B cell (primary cell): ENCODE measurements around the gene PRIM1.

ENCODE experiments used
- EZH2 ChIP-seq: IDR thresholded peaks from 2 replicates; pipeline ENCODE4 v1.6.1; 2012; ENCODE audit warnings: borderline replicate concordance, low read depth, mild to moderate bottlenecking, moderate library complexity, low read length; ENCODE audit not compliant: insufficient read depth, poor library complexity, severe bottlenecking
- TF ChIP-seq, protein P1 (sequence below): fragments of 200-600 bp; IDR thresholded peaks from one replicate; pipeline ENCODE4 v1.8.0; 2022; ENCODE audit warnings: antibody characterized with exemption, mild to moderate bottlenecking

DNA sequence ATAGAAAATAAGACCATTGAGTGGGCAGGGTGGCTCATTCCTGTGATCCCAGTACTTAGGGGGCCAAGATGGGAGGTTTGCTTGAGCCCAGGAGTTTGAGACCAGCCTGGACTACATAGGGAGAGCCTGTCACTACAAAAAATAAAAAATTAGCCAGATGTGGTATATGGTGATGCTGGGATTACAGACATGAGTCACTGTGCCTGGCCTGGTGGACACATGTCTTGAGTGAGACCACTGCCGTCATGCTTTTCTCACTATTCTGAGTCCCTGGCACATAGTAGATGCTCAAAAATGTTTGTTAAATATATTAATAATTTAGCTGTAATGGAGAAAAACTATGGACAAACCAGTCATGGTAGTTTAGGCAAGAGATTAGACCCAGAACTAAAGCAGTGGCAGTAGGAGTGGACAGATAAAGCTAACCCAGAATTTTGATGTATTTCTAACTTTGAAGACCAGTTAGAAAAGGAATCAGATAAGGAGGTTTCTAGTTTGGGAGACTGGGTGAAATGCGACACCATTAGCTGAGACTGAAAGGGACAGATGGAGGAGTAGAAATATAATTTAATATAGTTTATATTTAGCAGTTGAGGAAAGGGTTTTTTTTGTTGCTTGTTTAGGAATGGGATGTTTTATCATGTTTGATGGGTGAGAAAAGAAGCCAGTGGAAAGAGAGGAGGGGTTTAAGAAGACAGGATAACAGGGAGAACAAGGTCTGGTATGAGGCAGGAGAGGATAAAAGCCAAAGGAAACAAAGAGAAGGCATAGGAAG is 56.6 kb downstream of the PRIM1 start:
- TF ChIP-seq, protein P1, sequence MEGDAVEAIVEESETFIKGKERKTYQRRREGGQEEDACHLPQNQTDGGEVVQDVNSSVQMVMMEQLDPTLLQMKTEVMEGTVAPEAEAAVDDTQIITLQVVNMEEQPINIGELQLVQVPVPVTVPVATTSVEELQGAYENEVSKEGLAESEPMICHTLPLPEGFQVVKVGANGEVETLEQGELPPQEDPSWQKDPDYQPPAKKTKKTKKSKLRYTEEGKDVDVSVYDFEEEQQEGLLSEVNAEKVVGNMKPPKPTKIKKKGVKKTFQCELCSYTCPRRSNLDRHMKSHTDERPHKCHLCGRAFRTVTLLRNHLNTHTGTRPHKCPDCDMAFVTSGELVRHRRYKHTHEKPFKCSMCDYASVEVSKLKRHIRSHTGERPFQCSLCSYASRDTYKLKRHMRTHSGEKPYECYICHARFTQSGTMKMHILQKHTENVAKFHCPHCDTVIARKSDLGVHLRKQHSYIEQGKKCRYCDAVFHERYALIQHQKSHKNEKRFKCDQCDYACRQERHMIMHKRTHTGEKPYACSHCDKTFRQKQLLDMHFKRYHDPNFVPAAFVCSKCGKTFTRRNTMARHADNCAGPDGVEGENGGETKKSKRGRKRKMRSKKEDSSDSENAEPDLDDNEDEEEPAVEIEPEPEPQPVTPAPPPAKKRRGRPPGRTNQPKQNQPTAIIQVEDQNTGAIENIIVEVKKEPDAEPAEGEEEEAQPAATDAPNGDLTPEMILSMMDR: no peak
- TF ChIP-seq EZH2: no peak
